Measurements from ENCODE around the gene CMIP.

- TF ChIP-seq CTCF (conservative IDR thresholded peaks at IDR 0.05 in 1 of 2, IDR thresholded peaks at IDR 0.05 in 1 of 2; ENCODE audit: extremely low read depth in 1 of 2, insufficient read depth in 1 of 2, low read depth in 1 of 2, low read length in 2 of 2) (no peak), EZH2 (IDR thresholded peaks at IDR 0.05; ENCODE audit: borderline replicate concordance, low read length) (no peak)
Measured at GRCh38 chr16:81487301-81487720, 42.7 kb downstream of the CMIP start.
